ENCODE measurements around the gene SCUBE1. TPM values are rescaled to one million over a fixed set of nuclear protein-coding genes. Genes with fewer than 3 reads are reported as not detected.

The SCUBE1 gene
- total RNA-seq, 1 donor from 2014 or later, result 2.9 TPM

DNA sequence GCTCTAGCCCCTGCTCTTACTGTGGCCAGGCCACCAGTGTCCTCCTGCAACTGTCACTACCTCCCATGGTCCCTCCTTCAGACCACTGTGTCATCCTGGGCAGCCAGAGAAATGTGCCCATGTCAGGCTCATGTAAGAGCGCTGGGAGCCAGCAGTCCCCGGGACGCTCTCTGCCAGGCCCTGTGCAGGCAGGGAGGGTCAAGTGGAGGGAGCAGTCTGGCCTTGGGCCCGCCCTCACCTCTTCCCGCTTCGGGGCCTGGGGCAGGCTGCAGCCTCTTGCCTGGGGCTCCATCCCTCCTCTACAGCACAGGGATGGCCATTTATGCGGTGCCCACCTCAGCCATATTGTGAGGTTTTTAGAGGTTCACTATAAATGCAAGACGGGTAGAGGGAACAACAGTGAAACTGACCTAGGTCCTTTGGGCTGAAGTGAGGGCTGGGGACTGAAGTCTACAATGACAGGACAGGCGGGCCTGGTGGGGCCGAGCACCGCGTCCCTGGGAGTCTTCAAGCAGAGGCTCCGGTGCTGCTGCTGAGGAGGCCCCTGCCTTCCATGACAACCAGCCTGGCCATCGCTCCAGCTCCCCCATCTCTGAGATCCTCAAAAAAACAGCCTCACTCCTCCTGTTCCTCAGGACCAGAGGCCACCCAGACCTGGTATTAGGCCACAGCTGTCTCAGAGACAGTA, 101.3 kb downstream of the SCUBE1 start:
- Histone ChIP-seq H3K9me3 (no peaks in the 10 kb centered on the region), H3K36me3 (no peaks in the 10 kb centered on the region), H3K27ac (no peak overlapping the region), H3K27me3 (no peaks in the 10 kb centered on the region), H3K4me3 (no peak overlapping the region), H3K4me1 (peaks cover 0 to 12% of the 10 kb centered on the region in 2 donors)
- DNase-seq (ENCODE audit: low spot score in 2 of 2), result no peak
- intact Hi-C loops (cut with DNase I), result no loop called here
- no peak for TF ChIP-seq CTCF (IDR thresholded peaks at IDR 0.05)

DNA sequence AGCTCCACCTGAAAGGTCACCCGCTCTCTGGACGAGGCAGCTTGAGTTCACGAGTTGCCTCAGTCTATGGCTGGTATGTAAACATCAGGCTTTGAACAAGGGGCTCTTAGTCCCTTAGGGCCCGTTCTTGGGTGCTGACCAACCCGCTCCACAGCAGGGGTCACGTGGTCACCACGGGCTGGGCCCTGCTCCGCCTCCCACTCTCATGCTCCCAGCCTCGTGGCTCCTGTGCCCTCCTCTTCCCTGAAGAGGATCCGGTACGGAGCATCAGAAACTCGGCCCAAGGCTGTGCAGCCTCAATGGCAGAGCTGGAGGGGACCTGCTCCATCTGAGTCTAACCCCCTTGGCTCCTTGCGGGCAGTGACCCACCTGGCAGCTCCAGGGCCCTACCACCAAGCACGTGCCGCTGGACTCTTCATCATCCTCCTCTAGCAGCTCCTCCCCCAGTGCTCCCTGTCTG, 102.0 kb downstream of the SCUBE1 start:
- no peak for TF ChIP-seq CTCF (IDR thresholded peaks at IDR 0.05)
- Histone ChIP-seq H3K27me3 (no peaks in the 10 kb centered on the region), H3K27ac (no peak overlapping the region), H3K9me3 (no peaks in the 10 kb centered on the region), H3K4me1 (peaks cover 0 to 12% of the 10 kb centered on the region in 2 donors), H3K4me3 (no peak overlapping the region), H3K36me3 (no peaks in the 10 kb centered on the region)
- intact Hi-C loops (cut with DNase I), result no loop called here
- no peak for DNase-seq (ENCODE audit: low spot score in 2 of 2)

GRCh38 chr22:43240614-43241013, 102.6 kb downstream of the SCUBE1 start:
- Histone ChIP-seq H3K4me3 (no peak overlapping the region), H3K9me3 (no peaks in the 10 kb centered on the region), H3K27me3 (no peaks in the 10 kb centered on the region), H3K27ac (no peak overlapping the region), H3K36me3 (no peaks in the 10 kb centered on the region), H3K4me1 (peaks cover 0 to 12% of the 10 kb centered on the region in 2 donors)
- no peak for TF ChIP-seq CTCF (IDR thresholded peaks at IDR 0.05)
- intact Hi-C loops (cut with DNase I), result no loop called here
- no peak for DNase-seq (ENCODE audit: low spot score in 2 of 2)

- TF ChIP-seq CTCF (IDR thresholded peaks at IDR 0.05), result no peak
- H3K9me3 ChIP-seq, result no peaks in the 10 kb centered on the region
- no peak overlapping the region for H3K4me3 ChIP-seq
- peaks cover 0 to 12% of the 10 kb centered on the region in 2 donors for H3K4me1 ChIP-seq
- H3K27ac ChIP-seq, result no peak overlapping the region
- no peaks in the 10 kb centered on the region for H3K27me3 ChIP-seq
- H3K36me3 ChIP-seq, result no peaks in the 10 kb centered on the region
- no peak for DNase-seq (ENCODE audit: low spot score in 2 of 2)
- intact Hi-C loops (cut with DNase I), result no loop called here
Observed at GRCh38 chr22:43239956-43240355, 103.2 kb downstream of the SCUBE1 start.

DNA sequence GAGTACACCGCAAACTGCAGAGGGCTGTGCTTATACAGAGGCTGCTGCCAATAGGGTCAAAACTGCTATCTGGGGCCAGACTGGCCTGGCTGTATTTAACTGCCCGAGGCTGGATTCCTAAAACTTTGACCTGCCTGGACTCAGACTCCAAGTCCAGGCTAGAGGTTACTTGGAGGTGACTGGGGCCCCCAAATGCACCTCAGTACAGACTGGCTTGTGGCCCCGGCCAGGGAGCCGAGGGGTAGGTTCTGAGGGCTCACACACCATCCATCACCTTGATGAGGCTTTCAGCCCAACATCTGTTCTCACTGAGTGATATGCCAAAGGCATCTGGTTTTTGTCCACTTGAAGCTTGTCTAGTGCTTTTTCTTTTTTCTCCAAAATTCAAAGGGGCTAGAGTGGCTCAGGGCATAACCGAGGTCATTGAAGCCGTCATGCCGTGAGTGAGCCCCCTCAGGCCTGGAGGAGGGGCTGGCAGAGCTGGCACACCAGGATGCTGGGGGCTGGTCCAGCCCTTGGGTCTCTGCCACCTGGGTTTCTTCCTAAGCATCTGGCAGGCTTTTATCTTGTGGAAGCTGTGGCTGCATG, 103.9 kb downstream of the SCUBE1 start:
- Histone ChIP-seq H3K4me3 (no peak overlapping the region), H3K27ac (no peak overlapping the region), H3K4me1 (peaks cover 0 to 12% of the 10 kb centered on the region in 2 donors), H3K9me3 (no peaks in the 10 kb centered on the region), H3K27me3 (no peaks in the 10 kb centered on the region), H3K36me3 (no peaks in the 10 kb centered on the region)
- intact Hi-C loops (cut with DNase I), result no loop called here
- TF ChIP-seq CTCF (IDR thresholded peaks at IDR 0.05), result no peak
- DNase-seq (ENCODE audit: low spot score in 2 of 2), result no peak
